GM12872 (cell line): ENCODE measurements around the gene LHFPL3.

ENCODE experiments used
- CTCF ChIP-seq: IDR thresholded peaks from 3 replicates; pipeline ENCODE4 v1.5.1; 2011; ENCODE audit warnings: low read depth, mild to moderate bottlenecking, low read length, moderate library complexity; ENCODE audit not compliant: insufficient read depth

LHFPL3 gene

GRCh38 chr7:104442481-104442880 is 114.1 kb downstream of the LHFPL3 start:
- TF ChIP-seq CTCF: no peak

- no peak for TF ChIP-seq CTCF
Observed at GRCh38 chr7:104444017-104444416, 115.6 kb downstream of the LHFPL3 start.

- no peak for TF ChIP-seq CTCF
Observed at GRCh38 chr7:104445393-104445792, 117.0 kb downstream of the LHFPL3 start.

GRCh38 chr7:104450861-104451260 is 122.5 kb downstream of the LHFPL3 start:
- TF ChIP-seq CTCF: no peak

- no peak for TF ChIP-seq CTCF
Observed at GRCh38 chr7:104453190-104453589, 124.8 kb downstream of the LHFPL3 start.

GRCh38 chr7:104458875-104459274 is 130.5 kb downstream of the LHFPL3 start:
- no peak for TF ChIP-seq CTCF

- no peak for TF ChIP-seq CTCF
Observed at GRCh38 chr7:104469166-104469820, 140.9 kb downstream of the LHFPL3 start.
